Measurements from ENCODE around the gene GALNT4.

GALNT4 gene

DNA sequence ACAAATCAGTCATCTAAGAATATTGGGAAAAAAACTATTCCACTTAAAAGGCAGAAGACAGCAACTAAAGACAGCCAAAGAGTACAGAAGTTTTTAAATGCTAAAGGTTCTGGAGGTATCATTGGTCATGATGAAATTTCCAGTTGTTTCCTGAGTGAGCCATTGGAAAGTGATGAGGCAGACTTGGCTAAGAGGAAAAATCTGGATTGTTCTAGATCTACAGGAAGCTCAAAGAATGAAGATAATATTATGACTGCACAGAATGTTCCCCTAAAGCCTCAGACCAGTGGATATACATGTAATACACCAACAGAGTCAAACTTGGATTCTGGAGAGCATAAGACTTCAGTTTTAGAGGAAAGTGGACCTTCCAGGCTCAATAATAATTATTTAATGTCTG is 22.8 kb downstream of the GALNT4 start:
- DNase-seq: no peak
- in situ Hi-C loops (cut with HindIII; ENCODE audit: low pct_ligation_motif_present, low pct_unique_long_range_greater_than_20kb, low sequenced_read_pairs): no loop called here

GRCh38 chr12:89499857-89500256 is 24.7 kb downstream of the GALNT4 start:
- in situ Hi-C loops (cut with HindIII; ENCODE audit: low pct_ligation_motif_present, low pct_unique_long_range_greater_than_20kb, low sequenced_read_pairs): no loop called here
- no peak for DNase-seq

DNA sequence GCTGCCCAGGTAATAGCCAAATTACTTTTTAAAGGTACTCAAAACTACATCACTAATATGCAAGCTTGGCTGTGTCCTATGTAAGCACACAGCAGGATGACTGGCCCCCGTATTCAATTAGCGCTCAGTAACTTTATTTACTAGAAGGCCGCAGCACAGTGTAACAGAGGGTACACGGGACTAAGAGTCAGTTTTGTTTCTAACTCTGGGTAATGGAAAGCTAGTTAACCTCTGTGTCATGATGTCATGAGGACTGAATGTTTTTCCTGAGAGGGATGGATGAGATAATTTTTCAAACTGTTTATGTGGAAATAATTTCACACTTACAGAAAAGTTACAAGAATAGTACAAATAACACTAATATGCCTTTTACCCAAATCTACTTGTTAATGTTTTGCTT is 27.1 kb downstream of the GALNT4 start:
- in situ Hi-C loops (cut with HindIII; ENCODE audit: low pct_ligation_motif_present, low pct_unique_long_range_greater_than_20kb, low sequenced_read_pairs): no loop called here
- DNase-seq: no peak

- in situ Hi-C loops (cut with HindIII; ENCODE audit: low pct_ligation_motif_present, low pct_unique_long_range_greater_than_20kb, low sequenced_read_pairs): no loop called here
Measured at GRCh38 chr12:89497005-89497404, 27.6 kb downstream of the GALNT4 start.

DNA sequence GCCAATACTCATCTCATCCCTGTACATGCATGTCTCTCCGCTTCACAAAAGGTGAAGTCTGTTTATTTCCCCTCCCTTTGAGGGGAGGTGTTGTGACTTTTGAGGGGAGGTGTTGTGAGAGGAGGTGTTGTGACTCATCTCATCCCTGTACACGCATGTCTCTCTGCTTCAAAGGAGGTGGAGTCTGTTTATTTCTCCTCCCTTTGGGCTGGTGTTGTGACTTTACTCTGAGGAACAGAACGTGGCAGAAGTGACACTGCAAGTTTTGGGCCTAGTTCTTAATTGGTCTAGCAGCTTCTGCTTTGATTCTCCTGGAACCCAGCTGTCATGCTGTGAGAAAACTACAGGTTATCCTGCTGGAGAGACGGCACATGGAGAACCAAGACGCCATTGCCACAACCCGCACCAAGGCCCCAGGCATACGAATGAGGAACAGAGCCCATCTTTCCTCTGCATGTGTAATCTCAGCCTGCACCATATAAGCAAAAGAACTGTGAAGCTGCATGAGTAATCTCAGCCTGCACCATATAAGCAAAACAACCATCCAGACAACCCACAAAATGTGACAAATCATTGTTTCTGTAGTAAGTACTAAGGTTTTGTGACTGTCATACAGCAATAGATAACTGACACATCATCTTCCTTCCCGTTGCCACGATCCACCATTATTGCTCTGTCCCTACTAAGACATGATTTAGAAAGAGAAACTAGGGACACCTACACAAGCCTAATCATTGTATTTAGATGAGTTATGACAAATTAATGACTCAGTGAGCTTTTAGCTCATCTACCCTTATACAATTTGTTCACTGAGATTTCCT is 30.0 kb downstream of the GALNT4 start:
- no peak for DNase-seq
- in situ Hi-C loops (cut with HindIII; ENCODE audit: low pct_ligation_motif_present, low pct_unique_long_range_greater_than_20kb, low sequenced_read_pairs): no loop called here

More at GRCh38 chr12:89497005-89497404, 27.6 kb downstream of the GALNT4 start:
- no peak for DNase-seq

GRCh38 chr12:89493670-89494302 is 30.8 kb downstream of the GALNT4 start:
- DNase-seq: no peak
- in situ Hi-C loops (cut with HindIII; ENCODE audit: low pct_ligation_motif_present, low pct_unique_long_range_greater_than_20kb, low sequenced_read_pairs): no loop called here

GRCh38 chr12:89492883-89493282 is 31.7 kb downstream of the GALNT4 start:
- in situ Hi-C loops (cut with HindIII; ENCODE audit: low pct_ligation_motif_present, low pct_unique_long_range_greater_than_20kb, low sequenced_read_pairs): no loop called here
- no peak for DNase-seq

DNA sequence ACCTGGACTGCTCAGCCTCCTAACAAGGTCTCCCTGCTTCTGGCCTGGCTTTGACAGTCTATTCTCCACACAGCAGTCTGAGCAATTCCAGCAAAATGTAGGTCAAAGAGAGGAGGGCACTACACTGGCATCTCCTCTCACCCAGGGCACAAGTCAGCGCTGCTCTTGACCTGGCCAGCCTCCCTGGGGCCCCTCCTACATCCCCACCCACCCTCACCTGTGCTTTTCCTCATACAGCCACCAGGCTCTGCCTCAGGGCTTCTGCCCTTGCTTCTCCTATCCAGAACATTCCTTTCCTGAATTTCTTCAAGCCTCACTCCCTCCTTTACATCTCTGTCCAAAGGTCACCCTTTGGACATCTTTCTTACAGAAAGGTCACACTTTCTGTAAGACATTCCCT is 33.7 kb downstream of the GALNT4 start:
- no peak for DNase-seq
- in situ Hi-C loops (cut with HindIII; ENCODE audit: low pct_ligation_motif_present, low pct_unique_long_range_greater_than_20kb, low sequenced_read_pairs): no loop called here

- no peak for DNase-seq
- in situ Hi-C loops (cut with HindIII; ENCODE audit: low pct_ligation_motif_present, low pct_unique_long_range_greater_than_20kb, low sequenced_read_pairs): no loop called here
Measured at GRCh38 chr12:89486264-89486663, 38.3 kb downstream of the GALNT4 start.

DNA sequence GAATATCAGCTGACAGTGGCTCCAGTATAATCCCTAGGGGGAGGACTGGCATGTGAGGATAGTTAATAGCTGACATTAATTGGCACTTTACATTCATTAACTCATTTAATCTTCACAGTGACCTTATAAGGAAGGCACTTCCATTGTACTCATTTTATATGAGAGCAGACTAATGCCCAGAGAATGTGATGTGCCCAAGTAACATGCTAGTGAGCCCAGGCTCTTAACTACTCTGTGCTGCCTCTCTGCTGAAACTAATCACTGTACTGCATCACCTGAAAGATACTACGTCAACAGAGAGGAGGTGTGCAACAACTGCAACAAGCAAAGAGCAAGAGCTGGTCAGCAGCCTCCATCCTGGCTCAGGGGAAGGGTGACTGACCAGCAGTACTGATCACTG is 40.1 kb downstream of the GALNT4 start:
- DNase-seq: no peak
- in situ Hi-C loops (cut with HindIII; ENCODE audit: low pct_ligation_motif_present, low pct_unique_long_range_greater_than_20kb, low sequenced_read_pairs): no loop called here

DNA sequence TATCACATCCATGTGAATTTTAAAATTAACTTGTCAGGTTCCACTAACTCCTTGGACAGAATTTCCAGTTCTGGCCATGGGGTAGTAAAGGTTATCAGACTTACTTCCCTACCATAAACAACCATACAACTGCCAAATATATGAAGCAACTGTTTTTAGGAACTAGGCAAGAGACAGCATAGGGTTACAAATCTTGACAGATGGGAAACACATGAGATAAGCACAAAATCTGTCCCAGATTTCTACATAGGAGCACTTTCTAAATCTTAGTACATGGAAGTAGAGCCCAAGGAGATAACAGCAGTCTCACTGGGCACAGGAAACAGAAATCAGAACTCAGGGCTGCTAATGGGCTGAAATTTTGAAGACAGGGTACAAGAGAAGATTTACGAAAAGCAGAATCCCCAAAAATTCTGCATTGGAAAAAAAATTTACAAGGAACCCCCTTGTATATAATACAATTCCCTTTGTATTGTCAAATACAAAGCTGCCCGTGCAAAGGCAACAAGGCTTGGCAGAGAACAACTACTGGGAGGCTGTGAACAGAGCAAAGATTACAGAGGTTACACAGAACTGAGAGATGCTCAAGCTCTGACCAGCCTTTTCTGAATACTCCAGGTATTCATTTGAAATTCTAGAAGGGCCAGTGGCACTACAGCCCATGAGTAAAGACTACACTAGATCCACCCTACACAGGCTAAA is 43.2 kb downstream of the GALNT4 start:
- in situ Hi-C loops (cut with HindIII; ENCODE audit: low pct_ligation_motif_present, low pct_unique_long_range_greater_than_20kb, low sequenced_read_pairs): no loop called here
- no peak for DNase-seq

- in situ Hi-C loops (cut with HindIII; ENCODE audit: low pct_ligation_motif_present, low pct_unique_long_range_greater_than_20kb, low sequenced_read_pairs): no loop called here
- no peak for DNase-seq
Measured at GRCh38 chr12:89479982-89480381, 44.6 kb downstream of the GALNT4 start.

GRCh38 chr12:89477633-89478279 is 46.8 kb downstream of the GALNT4 start:
- in situ Hi-C loops (cut with HindIII; ENCODE audit: low pct_ligation_motif_present, low pct_unique_long_range_greater_than_20kb, low sequenced_read_pairs): no loop called here
- no peak for DNase-seq

DNA sequence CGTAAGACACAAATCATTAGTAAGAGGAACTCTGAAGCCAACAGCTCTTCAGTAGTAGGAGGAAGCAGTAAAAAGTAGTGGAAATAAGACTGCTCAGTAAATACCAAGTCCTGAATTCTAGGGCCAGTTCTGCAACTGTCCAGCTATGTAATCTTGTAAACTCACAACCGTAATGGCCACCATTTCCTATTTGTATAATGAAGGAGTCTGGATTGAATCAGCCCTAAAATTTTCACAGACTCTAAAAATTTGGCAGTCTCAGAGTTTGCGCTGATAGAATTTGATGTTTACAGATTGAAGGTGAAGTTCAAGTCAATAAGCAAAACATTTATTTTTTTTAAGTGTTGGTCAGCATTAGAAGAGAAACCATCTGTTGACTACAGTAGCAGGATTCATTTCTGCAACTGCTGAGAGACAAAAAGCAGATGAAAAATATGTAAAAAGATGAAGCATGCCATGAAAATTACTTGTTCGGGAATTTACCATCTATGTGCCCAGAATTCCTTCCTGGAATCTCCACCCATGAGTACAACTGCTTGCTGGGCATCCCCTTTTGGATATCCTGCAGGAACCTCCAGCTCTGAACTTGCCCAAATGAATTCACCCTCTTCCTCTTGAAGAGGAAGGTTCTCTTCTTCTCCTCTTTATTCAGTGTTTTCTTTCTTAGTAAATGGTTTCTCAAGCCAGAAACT is 47.5 kb downstream of the GALNT4 start:
- DNase-seq: no peak
- in situ Hi-C loops (cut with HindIII; ENCODE audit: low pct_ligation_motif_present, low pct_unique_long_range_greater_than_20kb, low sequenced_read_pairs): no loop called here

DNA sequence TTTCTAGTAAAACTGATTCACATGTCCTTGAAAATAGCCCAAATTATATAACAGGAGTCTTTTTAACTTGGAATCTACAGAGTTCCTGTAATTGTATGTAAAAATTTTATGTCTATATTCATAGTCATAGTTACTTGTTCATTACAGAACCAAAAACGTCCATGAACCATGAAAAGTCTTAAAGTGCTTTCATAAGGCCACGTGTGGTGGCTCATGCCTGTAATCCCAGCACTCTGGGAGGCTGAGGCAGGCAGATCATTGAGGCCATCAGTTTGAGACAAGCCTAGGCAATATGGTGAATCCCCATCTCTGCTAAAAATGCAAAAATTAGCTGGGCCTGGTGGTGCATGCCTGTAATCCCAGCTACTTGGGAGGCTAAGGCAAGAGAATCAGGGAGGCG is 48.4 kb downstream of the GALNT4 start:
- in situ Hi-C loops (cut with HindIII; ENCODE audit: low pct_ligation_motif_present, low pct_unique_long_range_greater_than_20kb, low sequenced_read_pairs): no loop called here
- no peak for DNase-seq

GRCh38 chr12:89475203-89475990 is 49.2 kb downstream of the GALNT4 start:
- in situ Hi-C loops (cut with HindIII; ENCODE audit: low pct_ligation_motif_present, low pct_unique_long_range_greater_than_20kb, low sequenced_read_pairs): no loop called here
- no peak for DNase-seq

- no peak for DNase-seq
- in situ Hi-C loops (cut with HindIII; ENCODE audit: low pct_ligation_motif_present, low pct_unique_long_range_greater_than_20kb, low sequenced_read_pairs): loop anchor here (25.0 kb wide), 1 partner anchor 437 kb away; no protein-coding TSS in a partner anchor
Measured at GRCh38 chr12:89474615-89475014, 50.0 kb downstream of the GALNT4 start.
